HEK293T (cell line): ENCODE results near the gene FAM222B.

ENCODE experiments used
- CTCF ChIA-PET: fragments of 350-600 bp; formaldehyde crosslinking; extraction: SDS; loops from one replicate; lab custom pipeline; 2021; ENCODE audit warnings: antibody characterized with exemption, inconsistent platforms; lab: Yijun Ruan, JAX
- POLR2A ChIA-PET: fragments of 350-600 bp; formaldehyde crosslinking; extraction: SDS; loops from one replicate; lab custom pipeline; 2020; ENCODE audit warnings: antibody characterized with exemption, inconsistent platforms; lab: Yijun Ruan, JAX
- DNase-seq: peaks from one replicate; pipeline ENCODE4 v3.0.0; 2012; ENCODE audit warnings: mixed read lengths; ENCODE audit errors: extremely low spot score
- ARNT ChIP-seq: fragments of 450-650 bp; IDR thresholded peaks from 2 replicates; pipeline ENCODE4 v1.6.1; 2017; ENCODE audit warnings: mild to moderate bottlenecking
- BHLHE40 ChIP-seq: fragments of 450-650 bp; IDR thresholded peaks from 2 replicates; pipeline ENCODE4 v1.6.1; 2016; ENCODE audit warnings: mild to moderate bottlenecking, moderate library complexity, borderline replicate concordance
- CTBP1 ChIP-seq: fragments of 450-650 bp; IDR thresholded peaks from 2 replicates; pipeline ENCODE4 v1.6.1; 2016; ENCODE audit warnings: borderline replicate concordance
- ELF4 ChIP-seq: fragments of 450-650 bp; IDR thresholded peaks from 2 replicates; pipeline ENCODE4 v1.6.1; 2017; ENCODE audit warnings: antibody characterized with exemption
- FOXA1 ChIP-seq: fragments of 450-650 bp; IDR thresholded peaks from 2 replicates; pipeline ENCODE4 v1.6.1; 2016; ENCODE audit warnings: mild to moderate bottlenecking
- FOXK2 ChIP-seq: fragments of 450-650 bp; IDR thresholded peaks from 2 replicates; pipeline ENCODE4 v1.6.1; 2016; ENCODE audit warnings: mild to moderate bottlenecking
- FOXM1 ChIP-seq: fragments of 450-650 bp; IDR thresholded peaks from 2 replicates; pipeline ENCODE4 v1.6.1; 2017; ENCODE audit warnings: mild to moderate bottlenecking, borderline replicate concordance
- HDGF ChIP-seq: fragments of 450-650 bp; IDR thresholded peaks from 2 replicates; pipeline ENCODE4 v1.6.1; 2017; ENCODE audit warnings: antibody characterized with exemption, borderline replicate concordance
- L3MBTL2 ChIP-seq: fragments of 450-650 bp; conservative IDR thresholded peaks from 2 replicates; pipeline ENCODE4 v1.6.1; 2016; ENCODE audit warnings: mild to moderate bottlenecking
- LEF1 ChIP-seq: fragments of 450-650 bp; IDR thresholded peaks from 2 replicates; pipeline ENCODE4 v1.6.1; 2017; ENCODE audit warnings: mild to moderate bottlenecking, borderline replicate concordance
- NFRKB ChIP-seq: fragments of 450-650 bp; IDR thresholded peaks from 2 replicates; pipeline ENCODE4 v1.6.1; 2016; ENCODE audit warnings: mild to moderate bottlenecking, moderate library complexity
- SP1 ChIP-seq: fragments of 450-650 bp; IDR thresholded peaks from 2 replicates; pipeline ENCODE4 v1.6.1; 2017
- SUZ12 ChIP-seq: fragments of 450-650 bp; IDR thresholded peaks from 2 replicates; pipeline ENCODE4 v1.6.1; 2016; ENCODE audit warnings: mild to moderate bottlenecking
- TARDBP ChIP-seq: fragments of 450-650 bp; IDR thresholded peaks from 2 replicates; pipeline ENCODE4 v1.6.1; 2016
- ZNF384 ChIP-seq: fragments of 450-650 bp; IDR thresholded peaks from 2 replicates; pipeline ENCODE4 v1.6.1; 2016
- TF ChIP-seq, protein P1 (sequence below): fragments of 450-650 bp; IDR thresholded peaks from 2 replicates; pipeline ENCODE4 v1.6.1; 2016

The FAM222B gene

DNA sequence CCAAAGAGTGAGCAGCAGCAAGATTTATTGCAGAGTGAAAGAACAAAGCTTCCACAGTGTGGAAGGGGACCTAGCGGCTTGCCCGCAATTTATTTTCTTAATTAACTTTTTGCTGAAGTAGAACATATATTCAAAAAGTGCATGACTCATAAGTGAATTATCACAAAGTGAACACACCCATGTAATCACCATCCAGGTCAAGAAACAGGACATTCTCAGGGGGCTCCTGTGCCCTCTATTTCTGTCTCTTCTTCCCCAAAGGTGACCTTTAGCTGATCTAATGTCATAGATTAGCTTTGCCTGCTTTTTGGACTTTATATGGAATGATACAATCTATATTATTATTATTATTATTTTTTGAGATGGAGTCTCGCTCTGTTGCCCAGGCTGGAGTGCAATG lies 32.2 kb upstream of the FAM222B start:
- DNase-seq = no peak
- CTCF ChIA-PET = interaction anchor here (0.5 kb wide), 1 partner anchor 15 kb away, joined by 4 read pairs; no protein-coding TSS in a partner anchor
- POLR2A ChIA-PET = no interaction called here
- TF ChIP-seq SP1 (no peak), LEF1 (no peak), FOXK2 (no peak), FOXA1 (no peak), BHLHE40 (no peak), TARDBP (no peak), ELF4 (no peak), SUZ12 (no peak), ZNF384 (no peak), ARNT (no peak), L3MBTL2 (no peak), FOXM1 (no peak), HDGF (no peak), NFRKB (no peak), CTBP1 (no peak)
- TF ChIP-seq, protein P1, sequence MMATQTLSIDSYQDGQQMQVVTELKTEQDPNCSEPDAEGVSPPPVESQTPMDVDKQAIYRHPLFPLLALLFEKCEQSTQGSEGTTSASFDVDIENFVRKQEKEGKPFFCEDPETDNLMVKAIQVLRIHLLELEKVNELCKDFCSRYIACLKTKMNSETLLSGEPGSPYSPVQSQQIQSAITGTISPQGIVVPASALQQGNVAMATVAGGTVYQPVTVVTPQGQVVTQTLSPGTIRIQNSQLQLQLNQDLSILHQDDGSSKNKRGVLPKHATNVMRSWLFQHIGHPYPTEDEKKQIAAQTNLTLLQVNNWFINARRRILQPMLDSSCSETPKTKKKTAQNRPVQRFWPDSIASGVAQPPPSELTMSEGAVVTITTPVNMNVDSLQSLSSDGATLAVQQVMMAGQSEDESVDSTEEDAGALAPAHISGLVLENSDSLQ = no peak

DNA sequence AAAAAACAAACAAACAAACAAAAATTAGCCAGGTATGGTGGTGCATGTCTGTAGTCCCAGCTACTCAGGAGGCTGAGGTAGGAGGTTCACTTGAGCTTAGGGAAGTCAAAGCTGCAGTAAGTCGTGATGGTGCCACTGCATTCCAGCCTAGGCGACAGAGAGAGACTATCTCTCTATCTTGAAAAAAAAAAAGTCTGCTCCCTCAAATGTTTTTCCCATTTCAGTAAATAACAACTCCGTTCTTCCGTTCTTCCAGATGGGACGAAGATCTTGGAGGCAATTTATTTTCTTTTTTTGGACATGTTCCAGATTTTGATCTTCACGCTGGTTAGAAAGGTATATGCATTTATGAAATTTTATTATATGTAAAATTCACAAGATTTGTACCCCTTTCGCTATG lies 31.2 kb upstream of the FAM222B start:
- CTCF ChIA-PET = no interaction called here
- TF ChIP-seq HDGF (no peak), TARDBP (no peak), ARNT (no peak), CTBP1 (no peak), FOXM1 (no peak), ZNF384 (no peak), L3MBTL2 (no peak), NFRKB (no peak), SUZ12 (no peak), ELF4 (no peak), FOXK2 (no peak), LEF1 (no peak), BHLHE40 (no peak), FOXA1 (no peak), SP1 (no peak)
- TF ChIP-seq, protein P1 = no peak
- POLR2A ChIA-PET = no interaction called here
- DNase-seq = no peak

DNA sequence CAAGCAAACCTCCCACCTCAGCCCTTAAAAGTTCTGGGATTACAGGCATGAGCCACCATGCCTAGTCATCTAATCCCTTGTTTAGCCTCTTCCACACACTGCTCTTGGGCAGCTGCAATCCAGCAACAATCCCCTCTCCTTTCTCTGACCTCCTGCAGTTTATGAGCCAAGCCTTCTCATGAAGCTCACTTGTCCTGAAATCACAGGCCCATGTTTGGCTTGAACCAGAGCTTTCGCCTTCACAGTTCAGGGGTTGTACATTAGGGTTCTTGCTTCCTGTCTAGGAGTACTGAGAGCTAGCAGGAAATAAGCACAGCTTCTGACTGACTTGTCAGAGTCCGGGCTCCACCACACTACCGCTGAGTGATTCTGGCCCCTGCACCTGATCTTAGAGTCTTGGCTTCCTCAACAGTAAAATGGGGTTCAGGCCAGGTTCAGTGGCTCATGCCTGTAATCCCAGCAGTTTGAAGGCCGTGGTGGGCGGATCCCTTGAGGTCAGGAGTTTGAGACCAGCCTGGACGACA lies 28.5 kb upstream of the FAM222B start:
- POLR2A ChIA-PET = interaction anchor here (0.7 to 1.8 kb wide), 4 partner anchors 9 to 152 kb away, joined by 3 to 6 read pairs (median 3); partner anchors contain the start of gene RPL23A
- no peak for TF ChIP-seq HDGF
- TF ChIP-seq SUZ12 = no peak
- TF ChIP-seq NFRKB = no peak
- TF ChIP-seq L3MBTL2 = no peak
- TF ChIP-seq SP1 = no peak
- no peak for TF ChIP-seq CTBP1
- TF ChIP-seq, protein P1 = no peak
- TF ChIP-seq ELF4 = no peak
- TF ChIP-seq ZNF384 = no peak
- TF ChIP-seq TARDBP = no peak
- TF ChIP-seq FOXM1 = no peak
- no peak for TF ChIP-seq FOXA1
- no peak for TF ChIP-seq LEF1
- TF ChIP-seq BHLHE40 = no peak
- no peak for TF ChIP-seq FOXK2
- no peak for DNase-seq
- CTCF ChIA-PET = no interaction called here

DNA sequence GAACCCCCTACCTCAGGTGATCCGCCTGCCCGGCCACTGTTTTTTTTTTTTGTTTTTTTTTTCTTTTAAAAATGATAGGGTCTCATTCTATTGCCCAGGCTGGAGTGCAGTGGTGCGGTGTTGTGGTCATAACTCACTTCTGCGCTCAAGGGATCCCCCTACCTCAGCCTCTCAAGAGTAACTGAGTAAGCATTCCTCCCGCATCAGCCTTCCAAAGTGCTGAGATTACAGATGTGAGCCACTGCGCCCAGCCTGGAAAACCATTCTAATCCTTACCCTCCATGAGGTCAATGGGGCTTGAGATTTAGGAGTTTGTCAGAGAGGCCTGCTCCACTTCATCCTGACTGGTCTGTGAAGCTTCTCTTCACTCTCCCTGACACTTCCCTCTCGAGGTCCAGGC lies 24.7 kb upstream of the FAM222B start:
- no peak for TF ChIP-seq LEF1
- TF ChIP-seq FOXK2 = no peak
- TF ChIP-seq TARDBP = no peak
- TF ChIP-seq, protein P1 = no peak
- TF ChIP-seq FOXA1 = no peak
- no peak for TF ChIP-seq CTBP1
- TF ChIP-seq ZNF384 = no peak
- no peak for TF ChIP-seq BHLHE40
- no peak for TF ChIP-seq SP1
- no peak for TF ChIP-seq L3MBTL2
- TF ChIP-seq NFRKB = no peak
- no peak for TF ChIP-seq ELF4
- no peak for TF ChIP-seq SUZ12
- TF ChIP-seq ARNT = no peak
- no peak for TF ChIP-seq FOXM1
- TF ChIP-seq HDGF = no peak
- ChIA-PET POLR2A (interaction anchor here (1.5 kb wide), 1 partner anchor 84 kb away, joined by 3 read pairs; the partner anchor contains the start of gene PHF12), CTCF (no interaction called here)

DNA sequence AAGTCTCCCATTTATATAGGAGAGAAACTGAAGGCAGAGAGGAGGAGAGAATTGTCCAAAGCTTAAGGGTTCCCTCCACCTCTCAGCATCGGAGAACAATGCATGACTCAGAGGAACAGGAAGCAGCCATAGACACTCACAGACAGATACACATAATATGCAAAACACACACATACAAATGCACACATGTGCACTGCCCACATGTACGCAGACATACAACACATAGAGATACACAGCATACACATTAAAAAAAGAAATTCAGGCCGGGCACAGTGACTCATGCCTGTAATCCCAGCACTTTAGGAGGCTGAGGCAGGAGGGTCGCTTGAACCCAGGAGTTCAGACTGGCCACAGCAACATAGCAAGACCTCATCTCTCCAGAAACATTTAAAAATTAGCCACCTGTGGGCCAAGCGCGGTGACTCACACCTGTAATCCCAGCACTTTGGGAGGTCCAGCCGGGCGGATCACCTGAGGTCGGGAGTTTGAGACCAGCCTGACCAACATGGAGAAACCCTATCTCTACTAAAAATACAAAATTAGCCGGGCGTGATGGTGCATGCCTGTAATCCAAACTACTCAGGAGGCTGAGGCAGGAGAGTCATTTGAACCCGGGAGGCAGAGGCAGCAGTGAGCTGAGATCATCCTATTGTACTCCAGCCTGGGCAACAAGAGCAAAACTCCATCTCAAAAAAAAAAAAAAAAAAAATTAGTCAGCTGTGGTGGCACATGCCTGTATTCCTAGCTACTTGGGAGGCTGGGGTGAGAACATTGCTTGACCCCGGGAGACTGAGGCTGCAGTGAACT lies 23.6 kb upstream of the FAM222B start:
- POLR2A ChIA-PET = interaction anchor here (0.7 to 1.5 kb wide), 3 partner anchors 10 to 85 kb away, joined by 3 to 4 read pairs (median 3); partner anchors contain the start of gene PHF12
- CTCF ChIA-PET = interaction anchor here (0.9 kb wide), 1 partner anchor 17 kb away, joined by 3 read pairs; no protein-coding TSS in a partner anchor
- DNase-seq = no peak
- no peak for TF ChIP-seq SP1
- no peak for TF ChIP-seq CTBP1
- 0 out of 2 replicates have a peak, but pooled peaks have one; percentile 25 for TF ChIP-seq ZNF384

More for the DNA sequence above, 24.7 kb upstream of the FAM222B start:
- no peak for DNase-seq
